ENCODE measurements around the gene KCNC4.

- TF ChIP-seq CTCF (IDR thresholded peaks at IDR 0.05) (no peak), POLR2A (IDR thresholded peaks at IDR 0.05) (no peak)
Observed at GRCh38 chr1:110184446-110184845, 25.7 kb upstream of the KCNC4 start.

Measured in right lobe of liver (tissue), 4 donors.